Stimulated activated CD4-positive, alpha-beta T cell treated with anti-CD3 and anti-CD28 coated beads, TNF-alpha, amount 100 ng/mL, for 48 hours (primary cell): ENCODE data around the gene SPATA17.

ENCODE experiments used
- DNase-seq, 3 donors: peaks; one replicate each; pipeline ENCODE4 v3.0.0-alpha.2; 2020; ENCODE audit warnings: low read depth in 3 of 3

The SPATA17 gene

DNA sequence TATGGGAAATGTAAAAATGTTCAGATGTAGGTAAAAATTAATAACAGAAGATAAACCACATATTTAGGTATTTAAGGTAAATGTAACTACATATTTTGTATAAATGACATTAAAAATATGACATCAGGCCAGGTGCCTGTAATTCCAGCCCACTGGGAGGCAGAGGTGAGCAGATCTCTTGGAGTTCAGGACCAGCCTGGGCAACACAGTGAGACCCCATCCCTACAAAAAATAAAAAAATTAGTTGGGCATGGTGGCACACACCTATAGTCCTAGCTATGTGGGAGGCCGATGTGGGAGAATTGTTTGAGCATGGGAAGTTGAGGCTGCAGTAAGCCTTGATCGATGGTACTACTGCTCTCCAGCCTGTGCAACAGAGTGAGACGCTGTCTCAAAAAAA is 216.5 kb downstream of the SPATA17 start:
- no peak for DNase-seq

DNA sequence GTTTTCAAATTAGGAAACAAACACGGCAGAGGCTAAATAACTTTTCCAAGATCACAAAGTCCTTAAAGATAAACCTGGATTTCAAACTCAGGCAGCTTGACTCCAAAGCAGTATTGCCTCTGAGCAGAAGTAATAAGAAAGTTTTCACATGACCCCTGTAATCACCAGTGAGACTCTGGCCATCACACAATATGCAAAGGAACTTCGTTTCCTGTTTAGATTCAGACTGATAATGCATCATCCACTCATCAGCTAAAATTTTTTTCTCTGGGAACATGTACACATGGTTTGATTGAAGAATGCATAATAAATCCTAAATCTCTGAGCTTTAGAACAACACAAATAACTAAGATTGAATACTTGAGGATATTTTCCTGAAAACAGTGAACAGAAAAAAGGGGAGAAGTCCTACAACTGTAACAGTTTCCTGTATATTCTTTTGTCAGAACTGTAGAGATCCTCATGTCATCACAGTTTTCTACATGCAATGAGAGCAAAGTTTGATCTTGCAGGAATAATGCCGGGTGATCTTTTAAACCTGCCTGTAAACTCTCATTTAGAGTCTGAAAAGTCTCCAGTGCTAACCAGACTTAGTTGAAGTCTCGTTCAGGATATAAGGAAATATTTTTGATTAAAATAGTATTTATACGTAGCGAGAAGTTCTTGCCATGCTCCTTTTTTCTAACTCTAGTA is 225.3 kb downstream of the SPATA17 start:
- DNase-seq: no peak

DNA sequence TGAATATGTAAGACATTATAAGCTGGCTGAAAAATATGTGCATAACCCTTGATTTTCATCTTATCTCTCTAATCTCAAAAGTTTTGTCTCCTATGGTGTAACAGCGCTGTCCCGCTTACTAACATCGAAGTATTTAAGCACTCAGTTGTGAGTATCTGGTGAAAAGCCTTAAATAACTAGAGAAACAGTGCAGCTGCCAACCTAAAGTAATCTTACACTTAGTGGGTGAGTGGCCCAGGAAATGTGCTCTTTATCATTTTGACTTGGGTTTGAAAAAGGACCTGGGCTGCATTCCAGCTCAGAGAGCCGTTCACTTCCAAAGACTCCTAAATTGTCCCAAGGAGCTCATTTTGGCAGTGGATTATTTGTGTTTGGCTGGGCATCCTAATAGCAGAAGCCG is 225.9 kb downstream of the SPATA17 start:
- no peak for DNase-seq

- DNase-seq: no peak
These were observed 230.5 kb downstream of the SPATA17 start for GRCh38 chr1:217861658-217862057.

DNA sequence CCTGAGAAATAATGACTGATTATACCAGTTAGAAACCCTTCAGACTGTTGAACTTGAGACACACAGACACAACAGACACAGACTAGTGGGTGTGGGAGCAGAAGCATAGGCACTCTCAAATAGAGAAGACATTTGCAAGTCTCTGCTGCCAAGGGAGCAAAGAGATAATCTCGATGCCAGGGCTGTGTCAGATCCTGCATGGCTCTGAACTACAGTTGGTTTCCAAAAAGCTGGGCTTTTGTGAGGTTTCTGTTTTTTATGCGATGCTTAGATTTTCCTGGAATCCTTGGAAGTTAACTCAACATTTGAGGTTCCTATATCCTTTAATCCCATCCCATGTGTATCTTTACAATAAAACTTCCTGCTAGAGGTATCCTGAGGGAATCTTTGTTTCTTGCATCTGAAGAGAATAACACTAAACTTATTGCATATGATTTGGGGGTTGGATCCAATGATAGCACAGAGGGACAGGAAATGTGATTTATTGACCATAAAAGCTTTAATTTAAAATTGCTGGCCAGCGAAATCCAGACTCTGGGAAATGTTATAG is 236.4 kb downstream of the SPATA17 start:
- DNase-seq: no peak

DNA sequence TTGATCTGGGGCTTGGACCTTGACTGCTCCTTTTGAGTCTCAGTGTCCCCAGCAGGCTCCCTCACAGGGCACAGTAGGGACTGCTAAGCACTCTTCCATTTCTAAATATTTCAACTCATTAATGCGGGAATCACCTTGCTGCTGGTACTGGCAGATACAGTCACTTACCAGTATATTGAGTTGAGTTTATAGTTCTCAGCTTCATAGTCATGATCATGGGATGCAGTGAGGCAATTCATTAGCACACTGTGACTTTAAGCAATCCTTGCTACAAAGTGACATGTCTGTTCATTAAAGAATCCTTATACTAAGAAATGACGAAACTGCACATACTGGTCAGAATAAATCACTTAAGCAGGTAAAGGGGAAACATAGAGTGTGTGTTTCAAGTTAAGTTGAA is 240.8 kb downstream of the SPATA17 start:
- DNase-seq: no peak

GRCh38 chr1:217875229-217875628 is 244.1 kb downstream of the SPATA17 start:
- no peak for DNase-seq

DNA sequence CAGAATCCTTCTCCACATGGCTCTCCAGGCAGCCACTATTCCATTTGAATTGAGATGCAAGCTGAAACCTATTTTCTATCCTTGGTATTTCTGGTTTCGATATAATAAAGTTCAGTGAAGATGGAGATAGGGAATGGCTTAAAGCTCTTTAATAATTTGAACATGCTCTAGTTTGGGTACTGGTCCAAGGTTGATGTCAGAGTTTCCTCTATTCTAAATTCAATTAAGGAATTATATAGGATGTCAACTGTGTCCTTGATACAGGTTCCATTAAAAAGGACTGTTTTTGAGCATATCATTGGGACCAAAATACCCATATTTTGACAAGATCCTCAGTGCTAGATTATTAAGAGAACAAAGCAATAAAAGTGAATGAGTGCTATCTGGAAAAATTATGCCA is 245.3 kb downstream of the SPATA17 start:
- DNase-seq: no peak

DNA sequence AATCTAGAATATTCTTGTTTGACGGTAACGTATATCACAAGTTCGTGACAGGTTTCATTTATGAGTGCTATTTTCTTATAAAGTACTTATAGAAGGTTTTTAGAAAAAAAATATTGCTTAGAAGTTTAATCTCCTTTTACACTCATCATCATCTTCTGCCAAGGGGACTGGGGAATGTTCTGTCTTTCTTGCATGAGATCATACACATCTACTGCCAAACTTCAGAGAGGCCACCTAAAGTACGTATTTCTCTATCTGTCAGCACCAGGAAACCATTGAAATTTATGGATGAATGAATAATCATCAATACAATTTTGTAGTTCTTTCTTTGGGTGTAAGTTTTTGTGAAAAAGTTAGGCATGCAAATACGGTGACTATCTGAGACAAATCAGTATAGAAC is 245.8 kb downstream of the SPATA17 start:
- no peak for DNase-seq

DNA sequence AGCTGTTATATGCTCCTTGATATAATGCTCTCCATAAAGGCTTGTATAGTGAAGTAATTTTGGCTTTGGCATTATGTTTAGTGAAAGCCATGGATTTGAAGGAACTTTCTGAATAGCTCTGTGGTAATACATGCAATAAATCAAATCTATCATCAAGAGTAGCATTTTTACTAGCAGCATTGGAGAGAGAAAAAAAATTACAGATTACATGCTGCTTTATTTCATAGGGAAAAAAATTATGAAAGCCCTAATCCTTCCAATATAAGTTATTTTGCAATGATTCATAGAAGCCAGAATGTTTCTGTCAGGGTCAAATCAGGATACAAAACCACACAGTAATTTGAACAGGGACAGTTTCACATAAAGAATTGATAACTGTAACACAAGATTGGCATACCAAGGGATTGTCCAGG is 250.0 kb downstream of the SPATA17 start:
- no peak for DNase-seq

GRCh38 chr1:217881607-217882332 is 250.6 kb downstream of the SPATA17 start:
- no peak for DNase-seq

- DNase-seq: no peak
These were observed 254.0 kb downstream of the SPATA17 start for GRCh38 chr1:217885181-217885580.

DNA sequence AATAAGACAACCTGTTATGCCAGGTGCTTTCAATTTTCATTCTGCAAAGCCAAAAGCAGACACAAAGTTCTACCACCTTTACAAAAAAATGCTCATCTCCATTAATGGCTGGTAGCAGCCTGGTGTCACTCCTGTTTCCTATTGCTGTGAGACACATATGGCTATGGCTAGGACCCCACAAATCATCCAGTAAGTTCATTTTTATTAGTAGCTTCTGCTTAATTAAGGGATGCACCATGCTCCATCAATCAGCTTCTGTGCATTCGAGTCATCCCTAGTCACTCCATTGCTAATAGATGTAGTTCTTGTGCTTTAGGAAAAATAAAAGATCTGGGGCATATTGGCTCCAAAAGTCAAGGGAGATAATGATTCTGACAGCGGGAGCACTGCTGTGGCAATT is 257.2 kb downstream of the SPATA17 start:
- DNase-seq: no peak

GRCh38 chr1:217889401-217889800 is 258.3 kb downstream of the SPATA17 start:
- DNase-seq: no peak

DNA sequence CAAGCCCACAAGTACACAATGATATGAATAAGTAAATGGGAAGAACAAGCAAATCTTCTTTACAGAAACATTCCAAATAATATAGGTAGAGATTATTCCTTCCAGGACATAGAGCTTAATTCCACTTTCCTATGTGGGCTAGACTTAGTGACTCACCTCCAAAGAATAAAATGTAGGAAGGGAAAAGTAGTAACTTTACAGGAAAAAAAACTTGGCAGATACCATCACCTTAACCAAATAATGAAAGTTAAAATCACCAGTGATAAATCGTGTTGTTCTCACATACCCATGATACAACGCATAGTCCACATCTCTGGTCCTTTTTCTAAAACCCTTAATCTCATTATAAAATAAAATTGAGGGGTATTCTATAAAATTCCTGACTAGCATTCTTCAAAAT is 260.8 kb downstream of the SPATA17 start:
- DNase-seq: no peak

DNA sequence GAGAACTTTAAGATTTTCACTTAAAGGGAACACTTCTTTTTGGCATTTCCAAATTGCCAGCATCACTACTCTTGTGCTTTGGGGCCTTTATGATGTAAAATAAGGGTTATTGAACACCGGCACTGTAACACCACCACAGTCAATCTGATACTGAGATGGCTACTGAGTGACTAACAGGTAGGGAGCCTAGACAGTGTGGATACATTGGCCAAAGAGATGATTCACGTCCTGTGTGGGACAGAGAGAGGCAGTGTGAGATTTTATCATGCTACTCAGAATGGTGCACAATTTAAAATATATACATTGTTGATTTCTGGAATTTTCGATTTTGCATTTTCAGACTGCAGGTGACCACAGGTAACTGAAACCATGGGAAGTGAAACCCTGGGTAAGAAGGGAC is 261.6 kb downstream of the SPATA17 start:
- DNase-seq: no peak

- no peak for DNase-seq
These were observed 264.7 kb downstream of the SPATA17 start for GRCh38 chr1:217895841-217896240.

GRCh38 chr1:217896490-217896889 is 265.3 kb downstream of the SPATA17 start:
- no peak for DNase-seq

- DNase-seq: no peak
These were observed 266.0 kb downstream of the SPATA17 start for GRCh38 chr1:217897100-217897499.

DNA sequence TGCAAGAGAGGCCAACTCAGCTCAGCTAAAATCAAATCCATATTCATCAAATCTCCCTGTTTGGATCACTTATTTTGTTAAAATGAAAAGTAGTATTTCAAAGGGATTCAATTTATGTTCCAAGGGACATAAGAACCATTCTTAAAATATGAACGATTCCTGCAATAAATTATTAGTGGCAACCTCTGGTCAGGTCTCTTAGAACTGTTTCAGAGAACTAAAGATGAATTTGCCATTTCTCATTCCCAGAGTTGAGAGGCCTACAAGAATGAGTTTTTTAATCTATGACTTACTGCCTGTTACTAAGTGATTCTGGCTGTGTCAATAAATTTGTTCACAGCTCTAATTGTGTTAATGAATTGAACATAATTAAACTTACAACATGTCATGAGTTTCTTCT is 268.5 kb downstream of the SPATA17 start:
- DNase-seq: no peak

- no peak for DNase-seq
These were observed 276.4 kb downstream of the SPATA17 start for GRCh38 chr1:217907504-217907903.

GRCh38 chr1:217910203-217910602 is 279.1 kb downstream of the SPATA17 start:
- DNase-seq: no peak

DNA sequence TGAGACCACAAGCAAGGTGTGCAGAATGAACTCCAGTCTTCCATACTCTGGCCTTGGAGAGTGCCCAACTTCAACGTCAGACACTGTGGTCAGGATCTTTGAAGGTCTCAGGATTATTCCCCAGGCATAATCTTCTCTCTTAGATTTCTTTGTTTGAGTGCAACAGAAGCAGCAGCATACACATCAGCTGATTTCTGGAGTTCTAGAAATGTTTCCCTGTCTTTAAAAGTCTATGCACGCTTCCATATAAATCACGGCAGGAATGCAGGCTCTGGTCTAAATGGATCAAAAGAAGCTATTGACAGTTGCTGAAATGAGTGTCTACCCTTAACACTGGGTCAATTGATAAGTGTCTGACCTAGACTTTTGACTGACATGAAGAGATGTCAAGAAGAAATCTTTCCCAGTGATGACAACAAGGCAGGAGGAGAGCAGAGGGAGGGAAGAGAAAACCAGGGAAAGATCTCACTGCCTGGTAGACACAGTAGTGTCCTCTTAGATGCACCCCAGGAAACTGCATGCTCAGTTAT is 279.7 kb downstream of the SPATA17 start:
- no peak for DNase-seq
